Cardiac septum (tissue), 1 donor: ENCODE measurements around the gene LYSMD1. TPM values are rescaled to one million over a fixed set of nuclear protein-coding genes. Genes with fewer than 3 reads are reported as not detected.

Experiments used
- total RNA-seq: library from RNA; stranded (reverse); fragmentation: NEBNext Ultra II Directional; extraction: Animal tissue kit (Norgen Biotek cat#: 25700); gene quantifications from one replicate; pipeline ENCODE4 v1.2.1, GENCODE V29; 2021
- donor health status: DM: no; HTN: no; CAD: no.

Gene LYSMD1
- total RNA-seq, 1 donor from 2014 or later = 12.5 TPM

Other genes with a start within 250 kb of the LYSMD1 start
- gene SETDB1, start 239.5 kb downstream of the LYSMD1 start, total RNA-seq = 15.5 TPM
- gene CERS2, start 191.1 kb downstream of the LYSMD1 start, total RNA-seq = 76.0 TPM
- gene ANXA9, start 183.6 kb downstream of the LYSMD1 start, total RNA-seq = 0.16 TPM
- 49.1 TPM for gene MINDY1, start 159.0 kb downstream of the LYSMD1 start, total RNA-seq
- 31.0 TPM for gene PRUNE1, start 157.5 kb downstream of the LYSMD1 start, total RNA-seq
- 0.32 TPM for gene BNIPL, start 129.3 kb downstream of the LYSMD1 start, total RNA-seq
- gene C1orf56, start 118.2 kb downstream of the LYSMD1 start, total RNA-seq = 8.9 TPM
- gene CDC42SE1, start 106.3 kb downstream of the LYSMD1 start, total RNA-seq = 44.2 TPM
- gene MLLT11, start 105.5 kb downstream of the LYSMD1 start, total RNA-seq = 58.7 TPM
- 11.7 TPM for gene GABPB2, start 95.1 kb downstream of the LYSMD1 start, total RNA-seq
- gene SEMA6C, start 19.3 kb downstream of the LYSMD1 start, total RNA-seq = 46.5 TPM
- gene TNFAIP8L2, start 9.3 kb downstream of the LYSMD1 start, total RNA-seq = 0.86 TPM
- 20.7 TPM for gene SCNM1, start 242 bp upstream of the LYSMD1 start, total RNA-seq
- not detected for gene TMOD4, start 10.1 kb upstream of the LYSMD1 start, total RNA-seq
- gene VPS72, start 24.3 kb upstream of the LYSMD1 start, total RNA-seq = 34.1 TPM
- gene PIP5K1A, start 32.6 kb upstream of the LYSMD1 start, total RNA-seq = 40.6 TPM
- 137 TPM for gene PSMD4, start 88.8 kb upstream of the LYSMD1 start, total RNA-seq
- gene ZNF687, start 116.4 kb upstream of the LYSMD1 start, total RNA-seq = 12.8 TPM
- gene PI4KB, start 161.5 kb upstream of the LYSMD1 start, total RNA-seq = 47.7 TPM
- gene RFX5, start 181.3 kb upstream of the LYSMD1 start, total RNA-seq = 27.2 TPM
- gene SELENBP1, start 206.8 kb upstream of the LYSMD1 start, total RNA-seq = 21.2 TPM
- gene PSMB4, start 233.7 kb upstream of the LYSMD1 start, total RNA-seq = 186 TPM